Breast epithelium (tissue), 4 donors: ENCODE data around the gene PCDH8. TPM values are rescaled to one million over a fixed set of nuclear protein-coding genes. Genes with fewer than 3 reads are reported as not detected.

Experiments
- DNase-seq, 2 donors: peaks; one replicate each; pipeline ENCODE4 v3.0.0-alpha.2; 2019; ENCODE audit warnings: low spot score in 2 of 2
- H3K27ac ChIP-seq, 2 donors: fragments of 200-600 bp; sonication (generic) in 1 of 2; one replicate each; pipeline ENCODE4 v1.5.1; 2016 to 2019; ENCODE audit warnings: mild to moderate bottlenecking in 1 of 2
- H3K27me3 ChIP-seq, 2 donors: fragments of 200-600 bp; sonication (generic) in 1 of 2; one replicate each; pipeline versions ENCODE4 v1.5.1 to v1.6.0; 2017 to 2019; ENCODE audit warnings: control low read depth in 1 of 2, mild to moderate bottlenecking in 1 of 2
- H3K36me3 ChIP-seq: fragments of 200-600 bp; one replicate; pipeline ENCODE4 v1.5.1; 2019
- H3K4me1 ChIP-seq, 2 donors: fragments of 200-600 bp; sonication (generic); one replicate each; pipeline ENCODE4 v1.5.1; 2016 to 2019; ENCODE audit warnings: control low read depth in 1 of 2
- H3K4me3 ChIP-seq, 3 donors: fragments of 200-600 bp; sonication (generic); 1 replicate in 2 of 3; 2 replicates in 1 of 3; pipeline ENCODE4 v1.5.1; 2016 to 2019; ENCODE audit warnings: mild to moderate bottlenecking in 3 of 3, moderate library complexity in 2 of 3
- H3K9me3 ChIP-seq, 2 donors: fragments of 200-600 bp; sonication (generic) in 1 of 2; one replicate each; pipeline ENCODE4 v1.5.1; 2016 to 2019; ENCODE audit warnings: control low read depth in 1 of 2
- CTCF ChIP-seq, 3 donors: fragments of 450-650 bp; IDR thresholded peaks; one replicate each; pipeline ENCODE4 v1.5.1; 2016 to 2017; ENCODE audit warnings: antibody characterized with exemption in 3 of 3, mild to moderate bottlenecking in 3 of 3, moderate library complexity in 3 of 3
- POLR2A ChIP-seq: fragments of 450-650 bp; IDR thresholded peaks from one replicate; pipeline ENCODE4 v1.6.1; 2016; ENCODE audit warnings: antibody characterized with exemption, mild to moderate bottlenecking, moderate library complexity
- POLR2AphosphoS5 ChIP-seq, 3 donors: sonication (generic); formaldehyde crosslinking; IDR thresholded peaks; one replicate each; pipeline ENCODE4 v1.6.1; 2017; ENCODE audit warnings: antibody characterized with exemption in 3 of 3
- intact Hi-C: fragments of 100-400 bp; cut with DNase I; formaldehyde crosslinking; loops from one replicate; pipeline ENCODE4 v1.15.1; 2023; ENCODE audit warnings: low total_unique reads
- total RNA-seq, 3 donors: library from RNA; depleted of rRNA; stranded (reverse); fragments of >200 nt; gene quantifications; one replicate each; pipeline ENCODE4 v1.1.0, GENCODE V29; 2016

Gene PCDH8
- total RNA-seq, 3 donors from 2014 or later, result 0.66 TPM; not detected in 2

GRCh38 chr13:52838433-52839107 lies 9.9 kb downstream of the PCDH8 start:
- no peak overlapping the region for H3K4me3 ChIP-seq
- no peaks in the 10 kb centered on the region for H3K9me3 ChIP-seq
- intact Hi-C loops, result no loop called here
- no peaks in the 10 kb centered on the region for H3K36me3 ChIP-seq
- DNase-seq, result no peak
- no peaks in the 10 kb centered on the region for H3K4me1 ChIP-seq
- H3K27ac ChIP-seq, result no peak overlapping the region
- H3K27me3 ChIP-seq, result peaks cover 0 to 30% of the 10 kb centered on the region in 2 donors
- TF ChIP-seq POLR2A (no peak), POLR2AphosphoS5 (IDR thresholded peaks at IDR 0.05) (no peak), CTCF (IDR thresholded peaks at IDR 0.05) (no peak)

- H3K27ac ChIP-seq, result no peak overlapping the region
- intact Hi-C loops, result no loop called here
- no peak for DNase-seq
- TF ChIP-seq POLR2A, result no peak
- TF ChIP-seq CTCF (IDR thresholded peaks at IDR 0.05), result no peak
- H3K4me1 ChIP-seq, result no peaks in the 10 kb centered on the region
- H3K9me3 ChIP-seq, result no peaks in the 10 kb centered on the region
- H3K27me3 ChIP-seq, result peaks cover 0 to 23% of the 10 kb centered on the region in 2 donors
- no peak overlapping the region for H3K4me3 ChIP-seq
- H3K36me3 ChIP-seq, result no peaks in the 10 kb centered on the region
Observed at GRCh38 chr13:52837850-52838249, 10.6 kb downstream of the PCDH8 start.

GRCh38 chr13:52835071-52835839 lies 13.2 kb downstream of the PCDH8 start:
- TF ChIP-seq POLR2AphosphoS5 (IDR thresholded peaks at IDR 0.05), result no peak
- TF ChIP-seq CTCF (IDR thresholded peaks at IDR 0.05), result no peak
- no peak for TF ChIP-seq POLR2A
- no peaks in the 10 kb centered on the region for H3K9me3 ChIP-seq
- H3K27me3 ChIP-seq, result peaks cover 0 to 15% of the 10 kb centered on the region in 2 donors
- H3K4me3 ChIP-seq, result no peak overlapping the region
- no peak overlapping the region for H3K27ac ChIP-seq
- H3K36me3 ChIP-seq, result no peaks in the 10 kb centered on the region
- H3K4me1 ChIP-seq, result no peaks in the 10 kb centered on the region
- intact Hi-C loops, result no loop called here
- DNase-seq, result no peak

- Histone ChIP-seq H3K36me3 (no peaks in the 10 kb centered on the region), H3K27me3 (peaks cover 0 to 8% of the 10 kb centered on the region in 2 donors), H3K9me3 (no peaks in the 10 kb centered on the region), H3K4me3 (no peak overlapping the region), H3K27ac (no peak overlapping the region), H3K4me1 (no peaks in the 10 kb centered on the region)
- no peak for TF ChIP-seq POLR2A
- TF ChIP-seq POLR2AphosphoS5 (IDR thresholded peaks at IDR 0.05), result no peak
- no peak for TF ChIP-seq CTCF (IDR thresholded peaks at IDR 0.05)
- intact Hi-C loops, result no loop called here
- DNase-seq, result no peak
Observed at GRCh38 chr13:52833296-52833875, 15.1 kb downstream of the PCDH8 start.

- H3K4me3 ChIP-seq, result no peak overlapping the region
- H3K36me3 ChIP-seq, result no peaks in the 10 kb centered on the region
- no peaks in the 10 kb centered on the region for H3K9me3 ChIP-seq
- intact Hi-C loops, result no loop called here
- H3K27me3 ChIP-seq, result peaks cover 0 to 8% of the 10 kb centered on the region in 2 donors
- H3K27ac ChIP-seq, result no peak overlapping the region
- no peak for DNase-seq
- H3K4me1 ChIP-seq, result no peaks in the 10 kb centered on the region
- TF ChIP-seq POLR2A (no peak), CTCF (IDR thresholded peaks at IDR 0.05) (no peak), POLR2AphosphoS5 (IDR thresholded peaks at IDR 0.05) (no peak)
Observed at GRCh38 chr13:52832313-52832712, 16.1 kb downstream of the PCDH8 start.
